GM19023 (cell line): ENCODE results near the gene KRT38.
"Not testable (repeated sequence)": the region's sequence is repeated elsewhere in the genome, so short reads cannot be mapped to it uniquely, and the experiment has no call there.

ENCODE experiments used
- ATAC-seq: cut with Tn5 transposase; IDR thresholded peaks from one replicate; pipeline ENCODE4 v1.9.1; 2021; ENCODE audit warnings: mild to moderate bottlenecking, moderate library complexity; ENCODE audit not compliant: unreplicated experiment

KRT38 gene

GRCh38 chr17:41463746-41464145 is 23.0 kb upstream of the KRT38 start:
- ATAC-seq, result no peak

- no peak for ATAC-seq
These were observed 21.9 kb upstream of the KRT38 start for GRCh38 chr17:41462705-41463104.

GRCh38 chr17:41457676-41458075 is 16.9 kb upstream of the KRT38 start:
- no peak for ATAC-seq

GRCh38 chr17:41456204-41456603 is 15.4 kb upstream of the KRT38 start:
- ATAC-seq, result no peak

- ATAC-seq, result no peak
These were observed 14.5 kb upstream of the KRT38 start for GRCh38 chr17:41455236-41455635.

GRCh38 chr17:41453066-41453465 is 12.3 kb upstream of the KRT38 start:
- no peak for ATAC-seq

GRCh38 chr17:41452281-41452680 is 11.5 kb upstream of the KRT38 start:
- ATAC-seq, result no peak

GRCh38 chr17:41451154-41451728 is 10.5 kb upstream of the KRT38 start:
- ATAC-seq, result no peak

GRCh38 chr17:41449008-41449407 is 8.2 kb upstream of the KRT38 start:
- ATAC-seq, result no peak

GRCh38 chr17:41448506-41448905 is 7.7 kb upstream of the KRT38 start:
- no peak for ATAC-seq

GRCh38 chr17:41446806-41447205 is 6.0 kb upstream of the KRT38 start:
- ATAC-seq, result no peak

GRCh38 chr17:41444640-41445039 is 3.9 kb upstream of the KRT38 start:
- no peak for ATAC-seq

GRCh38 chr17:41444186-41444585 is 3.4 kb upstream of the KRT38 start:
- no peak for ATAC-seq

GRCh38 chr17:41442739-41443138 is 2.0 kb upstream of the KRT38 start:
- ATAC-seq, result no peak

GRCh38 chr17:41439375-41439774 is 1.4 kb downstream of the KRT38 start:
- ATAC-seq, result no peak

- ATAC-seq, result no peak
These were observed 3.0 kb downstream of the KRT38 start for GRCh38 chr17:41437769-41438168.

GRCh38 chr17:41437254-41437653 is 3.5 kb downstream of the KRT38 start:
- no peak for ATAC-seq

GRCh38 chr17:41434415-41434814 is 6.4 kb downstream of the KRT38 start:
- ATAC-seq, result no peak

- no peak for ATAC-seq
These were observed 6.8 kb downstream of the KRT38 start for GRCh38 chr17:41434005-41434404.

- ATAC-seq, result no peak
These were observed 7.2 kb downstream of the KRT38 start for GRCh38 chr17:41433586-41433985.

- not testable (repeated sequence) for ATAC-seq
These were observed 10.4 kb downstream of the KRT38 start for GRCh38 chr17:41430376-41430775.

GRCh38 chr17:41429667-41430066 is 11.1 kb downstream of the KRT38 start:
- ATAC-seq, result no peak

GRCh38 chr17:41428591-41429291 is 12.0 kb downstream of the KRT38 start:
- no peak for ATAC-seq
